GM18873 (cell line): ENCODE results near the gene KCNJ14.

Experiments
- ATAC-seq: cut with Tn5 transposase; IDR thresholded peaks from one replicate; pipeline ENCODE4 v1.9.1; 2021; ENCODE audit warnings: mild to moderate bottlenecking, moderate library complexity, moderate number of reproducible peaks; ENCODE audit not compliant: unreplicated experiment, low FRiP score

Gene KCNJ14

GRCh38 chr19:48469934-48470680, 14.7 kb downstream of the KCNJ14 start:
- ATAC-seq = no peak

GRCh38 chr19:48470856-48471255, 15.5 kb downstream of the KCNJ14 start:
- no peak for ATAC-seq

GRCh38 chr19:48471836-48472235, 16.5 kb downstream of the KCNJ14 start:
- no peak for ATAC-seq

- no peak for ATAC-seq
Measured at GRCh38 chr19:48473161-48473966, 18.0 kb downstream of the KCNJ14 start.

GRCh38 chr19:48474084-48474592, 18.8 kb downstream of the KCNJ14 start:
- ATAC-seq = no peak

- no peak for ATAC-seq
Measured at GRCh38 chr19:48475369-48476068, 20.1 kb downstream of the KCNJ14 start.

GRCh38 chr19:48476176-48476575, 20.8 kb downstream of the KCNJ14 start:
- no peak for ATAC-seq

GRCh38 chr19:48477067-48477685, 21.8 kb downstream of the KCNJ14 start:
- ATAC-seq = no peak

- no peak for ATAC-seq
Measured at GRCh38 chr19:48477698-48478338, 22.4 kb downstream of the KCNJ14 start.

GRCh38 chr19:48478339-48479256, 23.2 kb downstream of the KCNJ14 start:
- no peak for ATAC-seq

GRCh38 chr19:48479686-48480085, 24.3 kb downstream of the KCNJ14 start:
- no peak for ATAC-seq

GRCh38 chr19:48480183-48480557, 24.8 kb downstream of the KCNJ14 start:
- no peak for ATAC-seq

GRCh38 chr19:48480558-48481500, 25.5 kb downstream of the KCNJ14 start:
- no peak for ATAC-seq

- ATAC-seq = no peak
Measured at GRCh38 chr19:48481846-48482639, 26.7 kb downstream of the KCNJ14 start.

- no peak for ATAC-seq
Measured at GRCh38 chr19:48483301-48483700, 27.9 kb downstream of the KCNJ14 start.

GRCh38 chr19:48484247-48484893, 29.0 kb downstream of the KCNJ14 start:
- ATAC-seq = no peak
